Retina (tissue), 1 donor: ENCODE data around the gene RNF44.
A peak's percentile ranks its signal among the peaks of the same experiment; 100 is the strongest.
"Not testable (repeated sequence)": the region's sequence is repeated elsewhere in the genome, so short reads cannot be mapped to it uniquely, and the experiment has no call there.

Experiments
- DNase-seq: peaks from one replicate; pipeline ENCODE4 v3.0.0-alpha.2; 2016

The RNF44 gene

GRCh38 chr5:176550937-176551336 lies 13.7 kb upstream of the RNF44 start:
- not testable (repeated sequence) for DNase-seq

- DNase-seq = no peak
Observed at GRCh38 chr5:176550275-176550831, 13.2 kb upstream of the RNF44 start.

GRCh38 chr5:176549871-176550270 lies 12.7 kb upstream of the RNF44 start:
- no peak for DNase-seq

- DNase-seq = no peak
Observed at GRCh38 chr5:176548967-176549444, 11.8 kb upstream of the RNF44 start, which contains the start of gene CDHR2. Gene CDHR2 (plus strand): TSS chr5:176549342. CDS start chr5:176565353, 16,011 bp downstream.

GRCh38 chr5:176547802-176548201 lies 10.6 kb upstream of the RNF44 start:
- DNase-seq = no peak

GRCh38 chr5:176545737-176546509 lies 8.7 kb upstream of the RNF44 start:
- no peak for DNase-seq

- no peak for DNase-seq
Observed at GRCh38 chr5:176545388-176545736, 8.2 kb upstream of the RNF44 start.

GRCh38 chr5:176543428-176544182 lies 6.4 kb upstream of the RNF44 start:
- DNase-seq = peak; percentile 84

GRCh38 chr5:176542596-176543427 lies 5.6 kb upstream of the RNF44 start:
- peak; percentile 66 for DNase-seq

- DNase-seq = no peak
Observed at GRCh38 chr5:176542135-176542595, 5.0 kb upstream of the RNF44 start.

GRCh38 chr5:176541338-176542134 lies 4.3 kb upstream of the RNF44 start:
- DNase-seq = no peak

GRCh38 chr5:176540956-176541337 lies 3.7 kb upstream of the RNF44 start:
- DNase-seq = no peak

- DNase-seq = no peak
Observed at GRCh38 chr5:176540476-176540899, 3.3 kb upstream of the RNF44 start.

- DNase-seq = no peak
Observed at GRCh38 chr5:176538989-176539384, 1.8 kb upstream of the RNF44 start.

GRCh38 chr5:176538230-176538988 lies 1.2 kb upstream of the RNF44 start:
- no peak for DNase-seq

- DNase-seq = peak; percentile 97
Observed at GRCh38 chr5:176537554-176538229, 490 bp upstream of the RNF44 start.

- peak; percentile 88 for DNase-seq
Observed at GRCh38 chr5:176536132-176536901, 885 bp downstream of the RNF44 start.

GRCh38 chr5:176535664-176536131 lies 1.5 kb downstream of the RNF44 start:
- no peak for DNase-seq

- no peak for DNase-seq
Observed at GRCh38 chr5:176535101-176535663, 2.0 kb downstream of the RNF44 start.
